Activated naive CD8-positive, alpha-beta T cell treated with anti-CD3 and anti-CD28 coated beads for 36 hours (primary cell): ENCODE measurements around the gene RBM18. TPM values are rescaled to one million over a fixed set of nuclear protein-coding genes. Genes with fewer than 3 reads are reported as not detected.
A peak's percentile ranks its signal among the peaks of the same experiment; 100 is the strongest.

Experiments used
- DNase-seq: peaks from one replicate; pipeline ENCODE4 v3.0.0; 2021
- H3K27ac Mint-ChIP-seq: one replicate; pipeline ENCODE4 v1.8.0; 2022; ENCODE audit warnings: mild to moderate bottlenecking, moderate library complexity, mixed read lengths
- H3K27me3 Mint-ChIP-seq: one replicate; pipeline ENCODE4 v1.8.0; 2022; ENCODE audit warnings: mild to moderate bottlenecking, mixed read lengths
- H3K36me3 Mint-ChIP-seq: one replicate; pipeline ENCODE4 v1.8.0; 2021; ENCODE audit warnings: mild to moderate bottlenecking, mixed read lengths
- H3K4me1 Mint-ChIP-seq: one replicate; pipeline ENCODE4 v1.8.0; 2021; ENCODE audit warnings: mixed read lengths
- H3K4me3 Mint-ChIP-seq: one replicate; pipeline ENCODE4 v1.8.0; 2022; ENCODE audit warnings: mild to moderate bottlenecking, moderate library complexity, mixed read lengths
- H3K9me3 Mint-ChIP-seq: one replicate; pipeline ENCODE4 v1.8.0; 2022; ENCODE audit warnings: mixed read lengths
- total RNA-seq, 2 experiments: library from RNA; stranded (reverse); gene quantifications; one replicate each; pipeline ENCODE4 v1.2.3, GENCODE V29; 2021

Gene RBM18
- total RNA-seq, 2 experiments from 2014 or later, result 35.1 to 35.5 TPM

DNA sequence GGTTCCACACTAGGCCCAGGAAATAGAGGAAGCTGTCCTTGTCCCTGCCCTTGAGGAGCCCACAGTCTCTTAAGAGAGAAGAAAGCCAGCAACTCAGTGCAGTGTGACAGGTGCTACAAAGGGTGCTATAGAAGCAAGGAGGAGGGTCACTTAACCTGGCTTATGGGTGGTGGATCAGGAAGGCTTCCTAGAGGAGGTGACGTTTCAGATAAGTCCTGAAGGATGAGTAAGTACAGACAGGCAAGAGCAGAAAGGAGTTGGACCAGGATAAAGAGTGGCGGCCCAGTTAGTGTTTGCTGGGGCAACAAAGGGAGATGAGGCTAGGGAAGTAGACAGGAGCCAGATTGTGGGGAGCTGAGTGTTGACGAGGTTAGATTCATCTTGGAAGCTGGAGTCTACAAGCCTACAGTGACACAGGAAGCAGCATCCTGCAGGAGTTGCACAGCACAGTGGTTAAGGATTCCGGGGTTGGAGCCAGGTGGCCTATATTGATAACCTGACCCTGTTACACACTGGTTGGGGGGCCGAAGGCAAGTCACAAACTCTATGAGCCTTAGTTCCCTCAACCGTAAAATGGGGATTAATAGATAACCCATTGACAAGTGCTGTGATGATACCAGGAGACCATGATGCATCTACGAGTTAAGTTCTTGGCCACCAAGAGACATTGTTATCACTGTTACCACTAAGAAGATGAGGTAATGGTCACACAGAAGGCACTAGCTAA, 30.5 kb downstream of the RBM18 start:
- H3K4me1 Mint-ChIP-seq, result no peaks in the 10 kb centered on the region

GRCh38 chr9:122232796-122233306, 31.8 kb downstream of the RBM18 start:
- no peak for DNase-seq
- no peaks in the 10 kb centered on the region for H3K36me3 Mint-ChIP-seq
- no peak overlapping the region for H3K27ac Mint-ChIP-seq
- peaks cover 11% of the 10 kb centered on the region for H3K27me3 Mint-ChIP-seq
- no peak overlapping the region for H3K4me3 Mint-ChIP-seq
- no peaks in the 10 kb centered on the region for H3K9me3 Mint-ChIP-seq
- no peaks in the 10 kb centered on the region for H3K4me1 Mint-ChIP-seq

More for the DNA sequence above, 30.5 kb downstream of the RBM18 start:
- H3K27ac Mint-ChIP-seq, result no peak overlapping the region
- H3K27me3 Mint-ChIP-seq, result peaks cover 7% of the 10 kb centered on the region
- H3K9me3 Mint-ChIP-seq, result no peaks in the 10 kb centered on the region
- no peak for DNase-seq
- no peak overlapping the region for H3K4me3 Mint-ChIP-seq
- peaks cover 2% of the 10 kb centered on the region for H3K36me3 Mint-ChIP-seq

DNA sequence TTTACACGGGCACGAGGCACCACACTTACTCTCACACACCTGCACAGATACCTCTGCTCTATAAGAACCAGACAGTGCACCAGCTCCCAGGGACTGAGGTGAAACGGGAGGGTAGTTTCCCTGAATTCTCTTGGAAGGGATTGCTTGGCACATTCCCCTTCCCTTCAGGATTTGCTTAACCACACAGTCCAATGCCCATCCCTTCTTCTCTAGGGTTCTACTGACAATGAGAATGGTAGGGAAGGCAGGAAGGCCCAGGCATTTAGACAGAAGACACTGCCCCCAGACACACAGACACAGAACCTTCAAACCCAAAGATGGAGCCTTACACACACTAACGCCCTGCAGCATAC, 35.2 kb downstream of the RBM18 start:
- no peak overlapping the region for H3K27ac Mint-ChIP-seq
- H3K4me3 Mint-ChIP-seq, result no peak overlapping the region
- no peaks in the 10 kb centered on the region for H3K4me1 Mint-ChIP-seq
- H3K9me3 Mint-ChIP-seq, result no peaks in the 10 kb centered on the region
- no peaks in the 10 kb centered on the region for H3K36me3 Mint-ChIP-seq
- no peak for DNase-seq
- H3K27me3 Mint-ChIP-seq, result peaks cover 42% of the 10 kb centered on the region

DNA sequence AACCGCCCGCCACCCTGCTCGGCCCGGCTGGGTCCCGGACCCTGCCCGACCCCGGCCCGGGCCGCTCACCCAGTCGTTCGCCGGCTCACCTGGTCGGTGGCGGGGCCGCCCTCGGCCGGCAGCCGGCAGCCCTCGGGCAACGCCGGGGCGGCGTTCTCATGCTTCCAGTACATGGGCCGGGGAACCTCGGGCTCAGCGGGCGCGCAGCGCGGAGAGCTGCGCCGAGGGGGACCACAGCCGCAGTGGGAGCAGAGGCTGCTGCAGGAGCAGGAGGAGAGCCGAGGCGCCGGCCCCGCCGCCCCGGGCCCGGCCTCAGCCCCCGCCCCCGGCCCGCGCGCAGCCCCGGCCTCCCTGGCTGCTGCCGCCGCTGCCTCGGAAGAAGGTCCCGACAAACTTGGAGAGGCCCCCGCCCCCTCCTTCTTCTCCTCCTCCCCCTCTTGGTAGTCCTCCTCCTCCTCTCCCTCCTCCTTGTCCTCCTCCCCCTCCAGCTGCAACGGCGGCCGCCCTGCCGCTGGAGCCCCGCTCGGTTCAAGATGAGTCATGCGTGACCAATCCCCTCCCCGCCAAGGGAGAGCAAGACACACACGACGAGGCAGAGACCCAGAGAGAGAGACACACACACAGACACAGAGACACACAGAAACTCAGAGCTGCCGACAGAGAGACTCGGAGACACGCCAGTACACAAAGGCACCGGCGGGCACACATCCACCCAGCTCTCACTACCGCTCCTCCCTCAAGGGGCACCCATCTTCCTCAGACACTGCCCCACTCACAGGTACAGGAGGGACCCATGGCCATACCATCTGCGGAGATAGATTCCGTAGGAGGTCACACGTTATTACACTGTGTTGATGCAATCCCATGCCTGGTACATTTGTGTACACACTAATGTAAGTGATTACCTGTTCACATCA, 35.8 kb downstream of the RBM18 start, which contains the start of gene LHX6:
Gene LHX6 (minus strand): TSS at position 390 of the 917 bp plus-strand sequence. CDS start 217 bp downstream, at position 173.
- Mint-ChIP-seq H3K4me3 (peak within 1 kb of the TSS; percentile 36), H3K27ac (no peak within 1 kb of the TSS), H3K4me1 (no peaks in the 10 kb centered on the region), H3K36me3 (no peaks in the 10 kb centered on the region), H3K9me3 (no peaks in the 10 kb centered on the region), H3K27me3 (peaks cover 44% of the 10 kb centered on the region)
- DNase-seq, result no peak

DNA sequence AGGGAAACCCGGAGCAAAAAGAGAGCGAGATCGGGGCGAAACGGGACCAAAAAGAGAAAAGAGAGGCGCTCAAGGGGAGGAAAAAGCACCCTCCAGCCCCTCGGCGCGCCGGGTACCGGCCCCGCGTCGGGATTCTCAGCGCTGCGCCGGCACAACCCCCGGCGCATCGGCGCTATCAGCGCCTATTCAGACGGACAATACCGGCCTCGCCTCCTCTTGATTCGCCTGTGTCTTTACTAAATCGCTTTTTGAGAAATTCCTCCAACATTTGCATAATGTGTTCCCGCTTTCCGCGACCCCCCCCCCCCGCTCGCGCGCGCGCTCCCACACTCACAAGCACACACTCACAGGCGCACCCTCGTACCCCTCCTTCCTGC, 36.5 kb downstream of the RBM18 start:
- no peaks in the 10 kb centered on the region for H3K9me3 Mint-ChIP-seq
- no peak overlapping the region for H3K27ac Mint-ChIP-seq
- H3K27me3 Mint-ChIP-seq, result peaks cover 48% of the 10 kb centered on the region
- peak overlapping the region; percentile 36 for H3K4me3 Mint-ChIP-seq
- DNase-seq, result no peak
- H3K36me3 Mint-ChIP-seq, result no peaks in the 10 kb centered on the region
- no peaks in the 10 kb centered on the region for H3K4me1 Mint-ChIP-seq

GRCh38 chr9:122227575-122227900, 37.1 kb downstream of the RBM18 start:
- H3K4me3 Mint-ChIP-seq, result no peak overlapping the region
- no peaks in the 10 kb centered on the region for H3K4me1 Mint-ChIP-seq
- peaks cover 51% of the 10 kb centered on the region for H3K27me3 Mint-ChIP-seq
- no peaks in the 10 kb centered on the region for H3K36me3 Mint-ChIP-seq
- H3K27ac Mint-ChIP-seq, result no peak overlapping the region
- DNase-seq, result no peak
- H3K9me3 Mint-ChIP-seq, result no peaks in the 10 kb centered on the region

DNA sequence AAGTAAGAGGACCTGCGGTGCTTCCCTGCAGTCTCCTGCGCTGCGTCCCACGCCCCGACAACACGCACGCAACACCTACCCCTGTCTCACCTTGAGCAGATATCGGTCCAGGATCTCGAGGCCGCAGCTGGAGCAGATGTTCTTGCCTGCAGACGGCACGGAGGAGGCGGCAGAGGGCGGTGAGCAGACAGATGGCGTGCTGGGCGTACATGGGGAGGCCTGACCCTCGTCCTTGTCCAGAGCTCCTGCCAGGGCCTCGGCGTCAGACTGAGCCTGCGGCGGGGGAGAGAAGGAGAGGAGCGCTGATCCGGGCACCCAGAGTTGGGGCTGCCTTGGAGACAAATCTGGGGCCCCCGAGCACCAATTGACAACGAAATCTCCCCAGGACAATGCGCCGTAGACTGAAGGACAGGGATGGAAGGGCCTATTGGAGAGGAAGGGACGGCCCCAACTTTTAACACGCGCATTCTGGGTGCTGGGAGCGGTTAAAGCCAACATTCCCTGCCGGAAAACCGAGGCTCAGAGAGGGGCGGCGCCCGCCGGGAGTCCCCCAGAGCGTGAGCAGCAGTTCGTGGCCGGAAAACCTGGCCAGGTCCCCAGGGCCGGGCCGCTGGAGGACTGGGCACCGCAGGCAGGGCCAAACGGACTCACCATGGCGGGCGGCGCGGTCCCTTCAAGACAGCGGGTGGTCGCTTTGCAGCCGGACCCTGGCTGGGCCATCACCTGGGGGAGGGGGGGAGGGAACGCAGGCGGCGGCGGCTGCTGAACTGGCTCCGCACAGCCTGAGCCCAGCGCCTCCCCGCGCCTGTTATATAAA, 37.7 kb downstream of the RBM18 start:
- Mint-ChIP-seq H3K27ac (no peak overlapping the region), H3K9me3 (no peaks in the 10 kb centered on the region), H3K4me1 (no peaks in the 10 kb centered on the region), H3K36me3 (no peaks in the 10 kb centered on the region), H3K4me3 (no peak overlapping the region), H3K27me3 (peaks cover 56% of the 10 kb centered on the region)
- DNase-seq, result no peak

- DNase-seq, result no peak
- Mint-ChIP-seq H3K4me3 (no peak overlapping the region), H3K27ac (no peak overlapping the region), H3K4me1 (no peaks in the 10 kb centered on the region), H3K36me3 (no peaks in the 10 kb centered on the region), H3K9me3 (no peaks in the 10 kb centered on the region), H3K27me3 (peaks cover 63% of the 10 kb centered on the region)
Observed at GRCh38 chr9:122226142-122226757, 38.4 kb downstream of the RBM18 start.

DNA sequence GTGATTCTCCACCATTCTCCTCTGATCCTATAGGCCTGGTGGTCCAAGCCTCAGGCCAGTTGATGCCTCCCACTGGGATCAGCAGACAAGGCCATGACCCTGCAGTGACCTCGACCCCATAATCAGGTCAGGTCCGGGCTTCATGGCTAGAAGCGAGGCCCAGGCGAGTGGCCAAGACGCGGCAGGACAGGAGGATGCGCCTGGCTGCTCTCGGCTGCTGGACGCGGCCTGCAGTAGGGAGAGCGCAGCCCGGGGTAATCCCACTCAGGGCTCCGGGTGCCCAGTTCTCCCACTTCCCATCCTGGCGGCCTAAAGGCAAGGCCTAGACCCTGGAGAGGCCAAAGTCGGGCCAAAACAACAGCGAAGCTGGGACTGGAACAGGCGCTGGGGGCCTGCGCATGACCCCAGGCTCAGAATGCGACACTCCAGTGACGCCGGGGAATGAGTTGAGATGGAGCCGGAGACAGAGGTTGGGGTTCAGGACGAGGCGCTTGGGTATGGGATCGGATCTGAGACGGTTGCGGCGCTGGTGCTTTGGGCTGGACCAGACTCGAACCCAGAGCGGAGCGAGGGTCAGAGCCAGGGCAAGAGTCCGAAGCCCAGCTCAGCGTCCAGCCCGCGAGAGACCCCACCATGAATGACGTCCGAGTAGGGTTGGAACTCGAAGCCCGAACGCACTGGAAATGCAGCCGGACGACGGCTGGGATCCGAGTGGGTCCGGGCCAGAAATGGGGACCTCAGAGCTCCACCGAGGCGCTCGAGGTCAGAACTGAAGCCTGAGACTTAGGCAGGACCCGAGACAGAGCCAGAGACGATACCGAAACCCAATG, 39.1 kb downstream of the RBM18 start:
- DNase-seq, result no peak
- H3K9me3 Mint-ChIP-seq, result no peaks in the 10 kb centered on the region
- H3K27me3 Mint-ChIP-seq, result peaks cover 69% of the 10 kb centered on the region
- no peaks in the 10 kb centered on the region for H3K36me3 Mint-ChIP-seq
- no peaks in the 10 kb centered on the region for H3K4me1 Mint-ChIP-seq
- no peak overlapping the region for H3K4me3 Mint-ChIP-seq
- no peak overlapping the region for H3K27ac Mint-ChIP-seq

- no peaks in the 10 kb centered on the region for H3K36me3 Mint-ChIP-seq
- DNase-seq, result no peak
Observed at GRCh38 chr9:122223435-122223834, 41.2 kb downstream of the RBM18 start.

GRCh38 chr9:122222791-122223190, 41.8 kb downstream of the RBM18 start:
- Mint-ChIP-seq H3K36me3 (no peaks in the 10 kb centered on the region), H3K27me3 (peaks cover 92% of the 10 kb centered on the region)

More at GRCh38 chr9:122223435-122223834, 41.2 kb downstream of the RBM18 start:
- no peak overlapping the region for H3K4me3 Mint-ChIP-seq
- H3K27me3 Mint-ChIP-seq, result peaks cover 90% of the 10 kb centered on the region
- no peak overlapping the region for H3K27ac Mint-ChIP-seq
- H3K4me1 Mint-ChIP-seq, result peaks cover 13% of the 10 kb centered on the region
- H3K9me3 Mint-ChIP-seq, result peaks cover 2% of the 10 kb centered on the region

GRCh38 chr9:122221183-122221811, 43.3 kb downstream of the RBM18 start:
- no peak overlapping the region for H3K27ac Mint-ChIP-seq
- H3K4me3 Mint-ChIP-seq, result no peak overlapping the region
- H3K9me3 Mint-ChIP-seq, result peaks cover 2% of the 10 kb centered on the region
- no peaks in the 10 kb centered on the region for H3K36me3 Mint-ChIP-seq
- H3K27me3 Mint-ChIP-seq, result peaks cover 94% of the 10 kb centered on the region
- peaks cover 18% of the 10 kb centered on the region for H3K4me1 Mint-ChIP-seq
- no peak for DNase-seq

More at GRCh38 chr9:122222791-122223190, 41.8 kb downstream of the RBM18 start:
- DNase-seq, result no peak
- peak overlapping the region; percentile 32 for H3K27ac Mint-ChIP-seq
- no peak overlapping the region for H3K4me3 Mint-ChIP-seq
- peaks cover 18% of the 10 kb centered on the region for H3K4me1 Mint-ChIP-seq
- H3K9me3 Mint-ChIP-seq, result peaks cover 2% of the 10 kb centered on the region

DNA sequence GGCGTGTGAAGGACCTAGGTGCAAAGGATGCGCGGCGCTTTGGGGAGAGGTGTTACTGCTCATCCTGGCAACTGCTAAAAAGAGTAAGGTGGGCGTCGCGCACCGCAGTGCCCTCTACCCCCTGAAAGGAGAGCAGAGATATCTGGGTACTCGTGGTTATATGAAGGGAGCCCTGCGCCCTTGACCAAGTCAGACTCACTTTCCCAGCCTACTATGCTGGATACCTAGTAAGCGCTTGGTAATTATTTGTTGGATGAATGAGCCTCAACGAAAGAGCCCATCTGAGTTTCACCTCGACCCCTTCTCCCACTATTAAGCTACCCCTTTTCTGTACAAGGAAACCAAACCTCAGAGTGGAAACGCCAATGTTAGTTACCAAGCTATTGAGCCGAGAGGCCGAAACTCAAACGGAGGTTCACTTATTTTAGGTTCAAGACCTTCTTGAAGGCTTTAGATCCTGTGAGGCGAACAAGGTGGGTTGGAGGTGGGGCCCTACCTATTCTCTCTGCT, 43.9 kb downstream of the RBM18 start:
- Mint-ChIP-seq H3K4me1 (peaks cover 18% of the 10 kb centered on the region), H3K9me3 (peaks cover 2% of the 10 kb centered on the region), H3K27me3 (peaks cover 94% of the 10 kb centered on the region)

More for the DNA sequence above, 43.9 kb downstream of the RBM18 start:
- DNase-seq, result no peak
- Mint-ChIP-seq H3K36me3 (no peaks in the 10 kb centered on the region), H3K27ac (no peak overlapping the region), H3K4me3 (no peak overlapping the region)
